Measurements from ENCODE around the gene RNU6-1. TPM values are rescaled to one million over a fixed set of nuclear protein-coding genes. Genes with fewer than 3 reads are reported as not detected.

The RNU6-1 gene
- total and polyA plus RNA-seq, 8 donors: not detected

DNA sequence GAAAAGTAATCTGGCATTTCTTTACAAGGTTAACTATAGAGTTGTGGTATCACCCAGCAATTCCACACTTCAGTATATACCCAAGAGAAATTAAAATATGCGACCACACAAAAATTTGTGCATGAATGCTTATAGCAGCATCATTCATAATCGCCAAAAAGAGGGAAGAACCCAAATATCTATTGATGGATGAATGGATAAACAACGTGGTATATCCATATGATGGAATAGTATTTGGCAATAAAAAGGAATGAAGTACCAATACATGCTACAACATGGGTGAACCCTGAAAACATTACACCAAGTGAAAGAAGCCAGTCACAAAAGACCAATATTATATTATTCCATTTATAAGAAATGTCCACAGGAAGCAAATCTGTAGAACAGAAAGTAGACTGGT lies 23.2 kb downstream of the RNU6-1 start:
- Histone ChIP-seq H3K36me3 (no peaks in the 10 kb centered on the region), H3K4me3 (no peak overlapping the region), H3K27ac (no peak overlapping the region), H3K27me3 (peaks cover 0 to 23% (median 8%) of the 10 kb centered on the region in 4 donors), H3K4me1 (no peaks in the 10 kb centered on the region), H3K9me3 (no peaks in the 10 kb centered on the region)
- TF ChIP-seq, protein P1, sequence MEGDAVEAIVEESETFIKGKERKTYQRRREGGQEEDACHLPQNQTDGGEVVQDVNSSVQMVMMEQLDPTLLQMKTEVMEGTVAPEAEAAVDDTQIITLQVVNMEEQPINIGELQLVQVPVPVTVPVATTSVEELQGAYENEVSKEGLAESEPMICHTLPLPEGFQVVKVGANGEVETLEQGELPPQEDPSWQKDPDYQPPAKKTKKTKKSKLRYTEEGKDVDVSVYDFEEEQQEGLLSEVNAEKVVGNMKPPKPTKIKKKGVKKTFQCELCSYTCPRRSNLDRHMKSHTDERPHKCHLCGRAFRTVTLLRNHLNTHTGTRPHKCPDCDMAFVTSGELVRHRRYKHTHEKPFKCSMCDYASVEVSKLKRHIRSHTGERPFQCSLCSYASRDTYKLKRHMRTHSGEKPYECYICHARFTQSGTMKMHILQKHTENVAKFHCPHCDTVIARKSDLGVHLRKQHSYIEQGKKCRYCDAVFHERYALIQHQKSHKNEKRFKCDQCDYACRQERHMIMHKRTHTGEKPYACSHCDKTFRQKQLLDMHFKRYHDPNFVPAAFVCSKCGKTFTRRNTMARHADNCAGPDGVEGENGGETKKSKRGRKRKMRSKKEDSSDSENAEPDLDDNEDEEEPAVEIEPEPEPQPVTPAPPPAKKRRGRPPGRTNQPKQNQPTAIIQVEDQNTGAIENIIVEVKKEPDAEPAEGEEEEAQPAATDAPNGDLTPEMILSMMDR (IDR thresholded peaks at IDR 0.05): no peak
- no peak for FAIRE-seq
- intact Hi-C loops (cut with DNase I): no loop called here
- 89 to 92% methylated on average over 3 of the region's 3 CpGs for WGBS, 2 donors
- DNase-seq: no peak
- ATAC-seq: no peak

DNA sequence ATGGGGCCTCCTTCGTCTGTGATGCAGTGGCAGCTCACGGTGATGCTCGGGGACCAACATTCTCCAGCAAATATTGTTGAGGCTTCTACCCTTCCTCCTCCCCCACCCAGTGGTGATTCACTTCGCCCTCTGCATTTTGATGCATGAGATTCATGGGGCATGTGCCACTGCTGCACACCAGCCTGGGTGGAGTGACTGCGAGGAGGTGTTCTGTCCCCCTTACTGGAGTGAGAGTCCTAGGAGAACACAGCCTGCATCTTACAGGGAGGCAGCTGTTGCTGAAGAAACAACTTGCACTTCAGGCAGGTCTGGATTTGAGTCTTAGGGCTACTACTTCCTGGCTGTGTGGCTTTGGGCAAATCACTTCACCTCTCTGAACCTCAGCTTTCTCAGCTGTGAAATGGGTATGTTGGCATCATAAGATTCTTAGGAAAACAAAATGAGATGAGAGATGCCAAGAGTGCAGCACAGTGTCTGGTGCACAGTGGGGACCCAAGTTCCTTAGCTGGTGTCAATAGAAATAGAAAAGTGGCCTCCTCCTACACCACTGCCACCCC lies 24.7 kb downstream of the RNU6-1 start:
- intact Hi-C loops (cut with DNase I): no loop called here
- DNase-seq (peak in 1 of 6 donors; percentile 11), FAIRE-seq (no peak), ATAC-seq (no peak)
- 75 to 97% methylated on average over 4 to 5 of the region's 5 CpGs for WGBS, 2 donors
- TF ChIP-seq, protein P1 (IDR thresholded peaks at IDR 0.05): no peak
- H3K27ac ChIP-seq: no peak overlapping the region
- no peak overlapping the region for H3K4me3 ChIP-seq
- peaks cover 0 to 14% (median 4%) of the 10 kb centered on the region in 4 donors for H3K27me3 ChIP-seq
- no peaks in the 10 kb centered on the region for H3K36me3 ChIP-seq
- no peaks in the 10 kb centered on the region for H3K4me1 ChIP-seq
- no peaks in the 10 kb centered on the region for H3K9me3 ChIP-seq

DNA sequence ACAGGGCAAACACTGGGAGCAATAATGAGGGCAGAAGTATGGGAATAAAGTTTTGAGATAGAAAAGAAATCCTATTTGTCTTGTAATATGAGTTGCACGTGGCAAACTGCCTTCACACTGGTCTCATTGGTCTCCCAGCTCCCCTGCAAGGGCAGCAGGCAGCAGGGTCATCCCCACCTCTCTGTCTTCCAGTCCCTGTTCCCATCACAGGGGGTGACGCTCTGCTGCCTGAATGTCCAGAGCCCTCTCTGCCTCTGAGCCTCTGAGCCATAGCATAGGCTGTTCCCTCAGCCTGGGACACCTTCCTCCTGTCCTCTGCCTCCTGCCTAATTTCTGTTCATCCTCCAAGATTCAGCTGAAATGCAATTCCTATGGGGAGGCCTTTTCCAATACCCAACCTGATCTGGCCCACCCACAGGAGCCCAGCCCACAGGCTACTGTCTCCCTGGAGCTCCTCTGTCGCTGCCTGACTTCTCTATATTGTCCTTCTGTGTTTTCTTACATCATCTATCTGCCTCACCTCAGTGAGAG lies 26.7 kb downstream of the RNU6-1 start:
- Histone ChIP-seq H3K27ac (no peak overlapping the region), H3K4me1 (no peaks in the 10 kb centered on the region), H3K27me3 (no peaks in the 10 kb centered on the region), H3K9me3 (no peaks in the 10 kb centered on the region), H3K4me3 (no peak overlapping the region), H3K36me3 (no peaks in the 10 kb centered on the region)
- 91% methylated on average over 3 of the region's 3 CpGs for WGBS, 2 donors
- peak in 1 of 6 donors; percentile 4 for DNase-seq
- intact Hi-C loops (cut with DNase I): no loop called here
- TF ChIP-seq, protein P1 (IDR thresholded peaks at IDR 0.05): no peak
- no peak for ATAC-seq
- FAIRE-seq: no peak

DNA sequence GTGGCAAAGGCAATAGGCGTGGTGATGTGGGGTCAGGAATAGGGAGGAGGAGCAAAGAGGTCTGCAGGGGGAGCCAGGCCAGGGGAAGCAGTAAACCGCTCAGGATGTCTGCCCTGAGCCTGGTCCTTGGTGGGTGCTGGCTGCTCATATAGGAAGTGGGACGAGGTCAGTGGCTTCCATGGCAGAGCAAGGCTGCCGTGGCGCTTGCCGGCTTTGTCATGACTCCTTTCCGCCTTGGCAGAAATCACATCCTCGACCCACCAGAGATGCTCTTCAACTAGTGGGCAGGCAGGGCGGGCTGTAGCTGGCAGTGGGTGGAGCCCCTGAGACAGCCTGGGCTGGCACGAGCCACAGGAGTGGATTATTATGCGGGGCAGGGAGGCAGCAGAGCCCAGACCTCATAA lies 27.6 kb downstream of the RNU6-1 start:
- DNase-seq (peak in 1 of 6 donors; percentile 32), FAIRE-seq (no peak), ATAC-seq (no peak)
- H3K9me3 ChIP-seq: no peaks in the 10 kb centered on the region
- H3K27me3 ChIP-seq: no peaks in the 10 kb centered on the region
- 78 to 86% methylated on average over 11 of the region's 11 CpGs for WGBS, 2 donors
- H3K4me3 ChIP-seq: no peak overlapping the region
- H3K4me1 ChIP-seq: no peaks in the 10 kb centered on the region
- intact Hi-C loops (cut with DNase I): no loop called here
- no peaks in the 10 kb centered on the region for H3K36me3 ChIP-seq
- TF ChIP-seq, protein P1 (IDR thresholded peaks at IDR 0.05): no peak
- no peak overlapping the region for H3K27ac ChIP-seq

DNA sequence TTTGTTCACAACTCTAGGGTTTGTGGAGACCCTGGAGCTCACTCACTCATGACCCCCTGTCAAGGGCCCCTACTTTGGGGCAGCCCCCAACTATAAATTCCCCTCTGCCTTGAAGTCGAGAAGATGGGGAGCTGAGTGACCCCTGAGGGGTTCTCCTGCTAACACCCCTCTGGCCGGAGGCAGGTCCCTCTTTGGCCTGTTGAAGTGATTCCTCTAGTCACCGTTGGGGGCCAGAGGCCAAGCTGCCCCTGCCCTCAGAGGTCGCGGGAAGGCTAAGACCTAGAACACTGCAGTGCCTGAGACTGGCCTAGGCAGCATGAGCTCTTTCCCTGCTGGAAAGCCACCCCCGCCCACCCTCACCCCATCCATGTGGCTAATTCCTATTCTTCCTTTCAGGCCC lies 30.0 kb downstream of the RNU6-1 start:
- H3K27me3 ChIP-seq: no peaks in the 10 kb centered on the region
- DNase-seq (no peak), ATAC-seq (no peak), FAIRE-seq (no peak)
- no peaks in the 10 kb centered on the region for H3K36me3 ChIP-seq
- 85 to 94% methylated on average over 6 of the region's 6 CpGs for WGBS, 2 donors
- no peak overlapping the region for H3K4me3 ChIP-seq
- TF ChIP-seq, protein P1 (IDR thresholded peaks at IDR 0.05): no peak
- intact Hi-C loops (cut with DNase I): no loop called here
- no peaks in the 10 kb centered on the region for H3K4me1 ChIP-seq
- H3K9me3 ChIP-seq: no peaks in the 10 kb centered on the region
- H3K27ac ChIP-seq: no peak overlapping the region
